Measurements from ENCODE around the gene HS3ST1.

HS3ST1 gene

GRCh38 chr4:11365039-11365438 lies 63.7 kb downstream of the HS3ST1 start:
- DNase-seq (ENCODE audit: low spot score) = no peak
- Histone ChIP-seq H3K4me1 (ENCODE audit: insufficient read depth, poor library complexity, severe bottlenecking) (no peaks in the 10 kb centered on the region), H3K4me3 (ENCODE audit: severe bottlenecking) (no peak overlapping the region), H3K27me3 (ENCODE audit: insufficient read depth, poor library complexity, severe bottlenecking) (no peaks in the 10 kb centered on the region), H3K36me3 (ENCODE audit: low read depth) (no peaks in the 10 kb centered on the region), H3K27ac (ENCODE audit: poor library complexity, severe bottlenecking) (no peak overlapping the region), H3K9me3 (ENCODE audit: severe bottlenecking) (no peaks in the 10 kb centered on the region)
- TF ChIP-seq CTCF (IDR thresholded peaks at IDR 0.05; ENCODE audit: poor library complexity, severe bottlenecking) = no peak
- ATAC-seq (ENCODE audit: low read depth) = no peak

GRCh38 chr4:11359591-11359990 lies 69.1 kb downstream of the HS3ST1 start:
- Histone ChIP-seq H3K36me3 (ENCODE audit: low read depth) (no peaks in the 10 kb centered on the region), H3K27ac (ENCODE audit: poor library complexity, severe bottlenecking) (no peak overlapping the region), H3K27me3 (ENCODE audit: insufficient read depth, poor library complexity, severe bottlenecking) (no peaks in the 10 kb centered on the region), H3K9me3 (ENCODE audit: severe bottlenecking) (no peaks in the 10 kb centered on the region), H3K4me1 (ENCODE audit: insufficient read depth, poor library complexity, severe bottlenecking) (no peaks in the 10 kb centered on the region), H3K4me3 (ENCODE audit: severe bottlenecking) (no peak overlapping the region)
- no peak for ATAC-seq (ENCODE audit: low read depth)
- DNase-seq (ENCODE audit: low spot score) = no peak
- no peak for TF ChIP-seq CTCF (IDR thresholded peaks at IDR 0.05; ENCODE audit: poor library complexity, severe bottlenecking)

GRCh38 chr4:11355226-11355625 lies 73.5 kb downstream of the HS3ST1 start:
- H3K4me1 ChIP-seq (ENCODE audit: insufficient read depth, poor library complexity, severe bottlenecking) = no peaks in the 10 kb centered on the region
- H3K27ac ChIP-seq (ENCODE audit: poor library complexity, severe bottlenecking) = no peak overlapping the region
- ATAC-seq (ENCODE audit: low read depth) (no peak), DNase-seq (ENCODE audit: low spot score) (no peak)
- no peak overlapping the region for H3K4me3 ChIP-seq (ENCODE audit: severe bottlenecking)
- H3K36me3 ChIP-seq (ENCODE audit: low read depth) = no peaks in the 10 kb centered on the region
- no peak for TF ChIP-seq CTCF (IDR thresholded peaks at IDR 0.05; ENCODE audit: poor library complexity, severe bottlenecking)
- no peaks in the 10 kb centered on the region for H3K27me3 ChIP-seq (ENCODE audit: insufficient read depth, poor library complexity, severe bottlenecking)
- H3K9me3 ChIP-seq (ENCODE audit: severe bottlenecking) = no peaks in the 10 kb centered on the region

GRCh38 chr4:11354531-11354930 lies 74.2 kb downstream of the HS3ST1 start:
- no peak for TF ChIP-seq CTCF (IDR thresholded peaks at IDR 0.05; ENCODE audit: poor library complexity, severe bottlenecking)
- no peaks in the 10 kb centered on the region for H3K9me3 ChIP-seq (ENCODE audit: severe bottlenecking)
- no peaks in the 10 kb centered on the region for H3K27me3 ChIP-seq (ENCODE audit: insufficient read depth, poor library complexity, severe bottlenecking)
- no peak overlapping the region for H3K27ac ChIP-seq (ENCODE audit: poor library complexity, severe bottlenecking)
- no peak overlapping the region for H3K4me3 ChIP-seq (ENCODE audit: severe bottlenecking)
- ATAC-seq (ENCODE audit: low read depth) (no peak), DNase-seq (ENCODE audit: low spot score) (no peak)
- no peaks in the 10 kb centered on the region for H3K4me1 ChIP-seq (ENCODE audit: insufficient read depth, poor library complexity, severe bottlenecking)
- no peaks in the 10 kb centered on the region for H3K36me3 ChIP-seq (ENCODE audit: low read depth)

- H3K27ac ChIP-seq (ENCODE audit: poor library complexity, severe bottlenecking) = no peak overlapping the region
- no peaks in the 10 kb centered on the region for H3K27me3 ChIP-seq (ENCODE audit: insufficient read depth, poor library complexity, severe bottlenecking)
- DNase-seq (ENCODE audit: low spot score) (no peak), ATAC-seq (ENCODE audit: low read depth) (no peak)
- H3K36me3 ChIP-seq (ENCODE audit: low read depth) = no peaks in the 10 kb centered on the region
- no peak for TF ChIP-seq CTCF (IDR thresholded peaks at IDR 0.05; ENCODE audit: poor library complexity, severe bottlenecking)
- H3K9me3 ChIP-seq (ENCODE audit: severe bottlenecking) = no peaks in the 10 kb centered on the region
- no peak overlapping the region for H3K4me3 ChIP-seq (ENCODE audit: severe bottlenecking)
- no peaks in the 10 kb centered on the region for H3K4me1 ChIP-seq (ENCODE audit: insufficient read depth, poor library complexity, severe bottlenecking)
These were observed 80.1 kb downstream of the HS3ST1 start for GRCh38 chr4:11348449-11349088.
